OCI-LY3 (cell line): ENCODE measurements around the gene CIAPIN1.

Experiments used
- CTCF ChIP-seq: fragments of 200-600, 300-600 bp; sonication (generic); IDR thresholded peaks from 2 replicates; pipeline ENCODE4 v1.5.1; 2014; ENCODE audit warnings: antibody characterized with exemption, low read length, low read depth
- EZH2phosphoT487 ChIP-seq: fragments of 200-600 bp; shearing (Covaris generic); IDR thresholded peaks from 2 replicates; pipeline ENCODE4 v1.6.1; 2018; ENCODE audit warnings: antibody characterized with exemption, mixed run types, low read depth

- TF ChIP-seq CTCF (no peak), EZH2phosphoT487 (no peak)
Observed at GRCh38 chr16:57394444-57394843, 52.7 kb downstream of the CIAPIN1 start.
